ENCODE results near the gene GPR55.

- no peak for TF ChIP-seq CTCF (IDR thresholded peaks at IDR 0.05 in 2 of 3, conservative IDR thresholded peaks at IDR 0.05 in 1 of 3; ENCODE audit: borderline replicate concordance in 1 of 3, insufficient read depth in 1 of 3, low read depth in 2 of 3, low read length in 2 of 3)
- no peak for TF ChIP-seq EZH2 (IDR thresholded peaks at IDR 0.05)
- no peak for TF ChIP-seq YY1 (IDR thresholded peaks at IDR 0.05; ENCODE audit: extremely low read depth, insufficient replicate concordance, low read depth, low read length)
- no peak for TF ChIP-seq CEBPB (IDR thresholded peaks at IDR 0.05; ENCODE audit: low read depth)
- TF ChIP-seq JUND (IDR thresholded peaks at IDR 0.05): no peak
- TF ChIP-seq REST (IDR thresholded peaks at IDR 0.05; ENCODE audit: low read depth): no peak
- TF ChIP-seq MAX (IDR thresholded peaks at IDR 0.05): no peak
Measured at GRCh38 chr2:230889911-230890601, 35.0 kb downstream of the GPR55 start.

Data from HCT116 (cell line).